GM12873 (cell line): ENCODE measurements around the gene SAMD11.

Source experiments
- CTCF ChIP-seq: IDR thresholded peaks from 2 replicates; pipeline ENCODE4 v1.5.1; 2012; ENCODE audit warnings: low read depth, mild to moderate bottlenecking, moderate library complexity, low read length, control low read depth; ENCODE audit not compliant: insufficient read depth; ENCODE audit errors: missing control alignments

SAMD11 gene

GRCh38 chr1:941015-941587 is 17.4 kb downstream of the SAMD11 start:
- no peak for TF ChIP-seq CTCF

DNA sequence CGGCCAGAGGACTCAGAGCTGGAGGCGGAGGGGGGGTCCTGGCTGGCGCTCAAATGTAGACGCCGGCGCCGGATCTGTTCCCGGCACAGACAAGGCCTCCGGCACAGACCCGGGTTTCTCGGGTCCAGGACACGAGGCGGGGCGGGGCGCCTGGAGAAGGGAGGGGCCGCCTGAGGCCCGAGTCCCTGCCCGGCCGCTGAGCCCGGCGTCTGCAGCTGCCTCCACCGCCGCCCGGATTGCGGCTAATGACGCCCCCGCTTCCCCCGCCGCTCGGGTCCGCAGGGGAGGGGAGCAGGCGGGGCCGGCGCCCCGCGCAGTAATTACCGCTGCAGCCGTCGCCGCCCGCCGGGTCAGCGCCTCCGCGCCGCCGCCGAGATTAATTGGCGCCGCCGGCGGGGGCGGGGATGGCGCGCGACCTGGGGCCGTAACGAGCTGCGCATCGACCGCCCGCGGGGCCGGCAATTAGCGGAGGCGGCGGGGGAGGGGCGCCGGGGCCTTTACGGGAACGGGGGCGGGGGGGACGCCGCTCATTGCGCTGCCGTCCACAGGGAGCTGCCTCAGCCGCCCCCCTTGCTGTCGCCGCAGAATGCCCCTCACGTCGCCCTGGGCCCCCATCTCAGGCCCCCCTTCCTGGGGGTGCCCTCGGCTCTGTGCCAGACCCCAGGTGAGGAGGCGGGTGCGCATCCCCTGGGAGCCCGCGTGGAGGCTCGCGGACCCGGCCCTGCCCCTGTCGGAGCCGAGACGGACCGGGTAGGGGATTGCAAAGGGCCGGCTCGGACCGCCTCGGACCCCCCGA is 18.1 kb downstream of the SAMD11 start:
- TF ChIP-seq CTCF = no peak

GRCh38 chr1:942411-942821 is 18.7 kb downstream of the SAMD11 start:
- TF ChIP-seq CTCF = no peak

DNA sequence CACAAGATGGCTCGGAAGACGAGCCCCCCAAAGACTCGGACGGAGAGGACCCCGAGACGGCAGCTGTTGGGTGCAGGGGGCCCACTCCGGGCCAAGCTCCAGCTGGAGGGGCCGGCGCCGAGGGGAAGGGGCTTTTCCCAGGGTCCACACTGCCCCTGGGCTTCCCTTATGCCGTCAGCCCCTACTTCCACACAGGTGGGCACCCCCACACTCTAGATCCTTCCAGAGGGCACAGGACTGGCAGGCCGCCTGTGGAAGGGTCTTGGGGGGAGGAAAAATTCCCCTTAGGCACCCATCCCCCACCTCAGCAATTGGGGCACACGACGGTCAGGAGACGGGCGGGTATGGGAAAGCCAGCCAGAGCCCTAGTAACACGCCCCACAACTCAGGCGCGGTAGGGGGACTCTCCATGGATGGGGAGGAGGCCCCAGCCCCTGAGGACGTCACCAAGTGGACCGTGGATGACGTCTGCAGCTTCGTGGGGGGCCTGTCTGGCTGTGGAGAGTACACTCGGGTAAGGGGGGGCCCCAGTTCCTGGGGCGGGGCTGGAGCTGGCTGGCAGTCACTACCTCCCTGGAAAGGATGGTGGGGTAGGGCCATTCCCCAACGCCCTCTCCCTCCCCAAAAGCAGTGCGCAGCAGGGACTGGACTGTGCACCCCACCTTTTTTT is 19.3 kb downstream of the SAMD11 start:
- TF ChIP-seq CTCF = no peak

GRCh38 chr1:943545-944340 is 20.0 kb downstream of the SAMD11 start:
- no peak for TF ChIP-seq CTCF

GRCh38 chr1:944341-945325 is 20.9 kb downstream of the SAMD11 start:
- no peak for TF ChIP-seq CTCF
